SHP77 (cell line): ENCODE measurements around the gene SLFN12L.
"Not testable (repeated sequence)": the region's sequence is repeated elsewhere in the genome, so short reads cannot be mapped to it uniquely, and the experiment has no call there.

Experiments
- DNase-seq, 2 experiments: peaks; one replicate each; lab custom pipeline; 2025; lab: John Stamatoyannopoulos, UW

The SLFN12L gene

DNA sequence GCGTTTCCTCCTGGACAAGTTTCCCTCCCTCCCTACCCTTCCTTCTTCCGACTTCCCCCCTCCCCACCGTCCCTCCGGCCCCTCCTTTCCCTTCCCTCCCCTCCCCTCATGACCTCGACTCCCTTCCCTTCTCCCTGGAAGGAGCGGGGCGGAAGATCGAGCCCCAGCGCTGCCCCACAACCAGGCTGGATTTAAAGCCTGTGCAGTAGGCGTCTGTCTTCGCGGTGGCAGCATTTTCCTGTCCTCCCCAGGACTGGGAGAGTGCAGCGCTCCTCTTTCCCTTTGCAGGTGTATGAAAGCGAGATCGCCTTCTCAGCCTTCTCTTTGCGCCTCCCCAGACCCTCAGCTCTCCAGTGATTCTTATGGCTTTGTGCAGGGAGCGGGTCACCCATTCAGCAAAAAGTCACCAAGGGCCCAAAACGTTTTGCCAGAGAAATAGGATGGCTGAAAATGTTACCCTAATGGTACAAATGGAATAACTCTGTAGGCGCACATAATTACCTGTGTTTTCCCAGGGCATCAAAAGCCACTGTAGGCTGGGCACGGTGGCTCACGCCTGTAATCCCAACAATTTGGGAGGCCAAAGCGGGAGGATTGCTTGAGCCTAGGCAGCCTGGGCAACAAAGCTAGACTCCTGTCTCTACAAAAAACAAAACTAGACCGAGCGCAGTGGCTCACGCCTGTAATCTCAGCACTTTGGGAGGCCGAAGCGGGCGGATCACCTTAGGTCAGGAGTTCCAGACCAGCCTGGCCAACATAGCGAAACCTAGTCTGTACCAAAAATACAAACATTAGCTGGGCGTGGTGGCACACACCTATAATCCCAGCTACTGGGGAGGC, 40.8 kb downstream of the SLFN12L start:
- DNase-seq: no peak

DNA sequence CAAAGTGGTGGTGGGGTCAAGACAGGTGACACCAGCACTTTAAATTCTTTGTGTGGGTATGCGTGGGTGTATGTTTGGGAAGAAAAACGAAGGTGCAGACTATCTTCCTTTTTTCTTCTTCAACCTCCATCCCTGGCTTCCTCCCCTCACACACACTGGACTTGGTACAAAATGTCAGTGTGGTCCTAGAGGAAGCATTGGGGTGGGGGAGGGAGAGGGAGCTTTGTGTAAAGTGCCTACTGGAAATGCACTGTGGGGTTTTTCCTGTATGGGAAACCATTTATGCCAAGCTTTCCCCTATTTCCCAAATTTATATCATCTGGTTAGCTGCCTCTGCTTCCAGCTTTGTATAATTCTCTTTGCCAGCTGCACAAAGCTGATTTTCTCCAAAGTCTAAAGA, 44.4 kb downstream of the SLFN12L start:
- DNase-seq: no peak

DNA sequence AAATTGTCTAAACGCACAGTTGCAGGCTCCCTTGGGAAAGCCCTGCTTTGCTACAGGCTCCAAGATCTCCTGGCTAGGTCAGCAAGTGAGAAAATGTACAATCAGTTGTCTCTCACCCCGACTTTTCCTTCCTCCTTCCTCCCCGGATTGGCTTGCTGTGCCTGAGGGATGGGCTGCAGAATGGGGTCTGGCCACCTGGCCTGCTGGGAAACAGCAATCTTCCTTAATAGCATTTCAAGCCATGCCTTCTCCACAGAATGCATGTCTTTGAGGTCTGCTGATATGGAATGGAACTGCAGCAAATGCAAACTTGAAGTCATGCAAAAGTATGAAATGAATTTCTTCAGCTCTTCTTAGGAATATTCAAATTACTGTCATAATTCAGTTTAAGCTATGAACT, 46.1 kb downstream of the SLFN12L start:
- no peak for DNase-seq

DNA sequence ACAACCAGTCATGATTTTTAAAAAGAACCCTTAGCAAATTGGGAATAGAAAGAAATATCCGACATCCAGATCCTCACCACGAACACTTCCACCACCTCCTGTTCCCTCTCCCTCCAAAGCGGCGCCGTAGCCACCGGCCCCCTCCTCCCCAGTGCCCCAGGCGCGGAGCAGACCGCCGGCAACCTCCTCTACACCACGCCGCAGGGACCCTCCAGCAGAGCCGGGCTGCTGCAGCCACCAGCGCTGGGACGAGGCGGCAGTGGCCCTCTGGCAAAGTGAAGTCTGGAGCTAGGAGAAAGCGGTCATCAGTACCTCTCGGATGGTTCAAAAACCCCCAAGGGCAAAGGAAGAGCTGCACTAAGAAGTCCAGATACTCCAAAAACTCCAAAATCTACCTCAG, 47.5 kb downstream of the SLFN12L start:
- DNase-seq: no peak

DNA sequence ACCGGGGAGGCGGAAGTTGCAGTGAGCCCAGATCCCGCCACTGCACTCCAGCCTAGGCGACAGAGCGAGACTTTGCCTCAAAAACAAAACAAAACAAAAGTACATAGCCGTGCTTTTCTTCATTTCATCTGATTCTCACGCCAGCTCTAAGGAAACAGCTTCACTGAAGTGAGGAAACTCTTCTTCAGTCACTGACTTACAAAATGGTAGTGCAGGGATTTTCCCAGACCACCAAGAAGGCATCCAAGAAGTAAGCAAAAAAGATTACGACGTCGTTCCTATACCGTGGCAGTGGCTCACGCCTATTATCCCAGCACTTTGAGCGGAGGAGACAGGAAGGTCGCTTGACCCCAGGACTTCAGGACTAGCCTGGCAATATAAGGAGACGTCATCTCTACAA, 48.5 kb downstream of the SLFN12L start:
- no peak for DNase-seq

DNA sequence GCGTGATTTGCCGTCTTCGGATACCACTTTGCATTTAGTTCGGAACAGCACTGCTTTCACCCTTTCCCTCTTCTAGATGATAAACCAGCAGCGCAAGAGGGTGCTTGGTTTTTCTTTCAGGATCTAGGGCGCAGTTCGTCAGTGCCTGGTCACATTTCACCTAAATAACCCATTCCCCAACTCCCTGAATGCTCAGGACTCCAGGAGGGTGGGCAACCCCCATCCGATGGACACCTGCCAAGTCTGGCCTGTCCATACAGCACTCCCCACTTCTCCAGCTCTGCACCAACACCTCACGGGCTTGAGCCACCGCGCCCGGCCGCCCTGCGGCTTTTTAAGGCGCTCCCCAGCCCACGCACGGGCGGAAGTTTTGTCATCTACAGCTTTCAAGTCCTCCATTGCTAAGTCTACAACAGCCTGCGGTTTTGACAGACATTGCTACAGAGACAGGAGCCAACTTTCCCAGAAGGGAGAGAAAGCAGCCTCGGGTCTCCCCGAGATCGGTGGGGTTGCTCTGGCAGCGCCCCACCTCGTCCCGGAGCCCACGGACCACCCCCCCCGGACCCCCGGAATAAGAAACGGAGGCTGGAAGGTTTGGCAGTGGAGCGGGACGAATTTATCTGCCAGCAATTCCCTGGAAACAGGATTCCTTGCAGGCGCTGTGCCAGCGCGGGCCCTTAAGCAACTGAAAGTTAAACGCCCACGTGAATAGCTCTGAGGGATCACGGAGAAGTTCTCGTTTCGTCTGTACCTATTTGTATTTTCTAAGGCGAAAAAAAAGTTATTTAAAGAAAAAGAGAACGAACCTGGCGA, 50.4 kb downstream of the SLFN12L start:
- no peak for DNase-seq

DNA sequence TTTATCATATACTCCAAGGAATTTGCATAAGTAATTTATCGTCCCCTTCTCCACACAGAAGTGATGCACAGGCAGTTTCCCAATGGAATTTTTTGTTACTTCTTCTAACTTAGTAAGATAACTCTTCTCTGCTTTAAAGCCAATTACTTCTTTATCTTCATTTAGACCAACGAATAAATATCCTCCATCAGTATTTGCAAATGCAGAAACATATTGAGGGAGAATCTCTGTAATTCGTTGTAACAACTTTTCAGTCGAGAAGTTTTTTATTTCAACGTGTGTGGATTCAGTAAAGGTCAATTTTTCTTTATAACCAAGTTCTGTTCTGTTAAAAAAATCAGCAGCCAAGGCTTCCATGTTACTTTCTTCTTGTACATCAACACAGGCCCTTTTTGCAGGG, 58.2 kb downstream of the SLFN12L start:
- DNase-seq: no peak

DNA sequence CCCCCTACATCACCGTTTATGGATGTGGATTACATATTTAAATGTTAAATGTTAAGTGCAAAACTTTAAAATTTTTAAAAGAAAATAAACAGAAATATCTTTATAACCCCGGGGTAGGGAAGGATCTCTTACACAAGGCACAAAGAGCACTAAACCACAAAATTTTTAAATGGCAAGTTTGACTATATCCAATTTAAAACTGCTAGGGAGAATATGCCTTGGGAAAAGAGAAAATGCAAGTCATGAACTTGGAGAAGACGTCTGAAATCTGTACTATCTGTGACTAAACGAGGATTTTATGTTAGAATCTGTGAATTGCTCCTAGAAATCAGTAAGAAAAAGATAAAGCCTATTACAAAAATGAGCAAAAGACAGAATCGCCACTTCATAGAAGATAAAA, 60.2 kb downstream of the SLFN12L start:
- no peak for DNase-seq

DNA sequence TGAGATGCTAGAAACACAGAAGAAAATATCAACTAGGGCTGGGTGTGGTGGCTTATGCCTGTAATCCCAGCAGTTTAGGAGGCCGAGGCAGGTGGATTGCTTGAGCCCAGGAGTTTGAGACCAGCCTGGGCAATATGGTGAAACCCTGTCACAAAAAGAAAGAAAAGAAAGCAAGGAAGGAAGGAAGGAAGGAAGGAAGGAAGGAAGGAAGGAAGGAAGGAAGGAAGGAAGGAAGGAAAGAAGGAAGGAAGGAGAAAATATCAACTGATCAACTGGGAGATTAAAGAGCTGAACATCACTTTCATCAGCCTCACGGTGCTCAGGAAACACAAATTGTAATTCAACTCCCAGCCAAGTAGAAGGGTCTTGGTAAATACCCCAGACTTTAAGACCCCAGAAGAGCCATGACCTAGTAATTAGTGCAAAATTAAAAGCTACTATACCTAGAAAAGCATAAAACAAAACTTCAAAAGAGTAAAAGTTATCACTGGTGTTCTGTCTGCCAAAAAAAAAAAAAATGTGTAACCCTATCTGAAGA, 61.1 kb downstream of the SLFN12L start:
- DNase-seq: no peak

DNA sequence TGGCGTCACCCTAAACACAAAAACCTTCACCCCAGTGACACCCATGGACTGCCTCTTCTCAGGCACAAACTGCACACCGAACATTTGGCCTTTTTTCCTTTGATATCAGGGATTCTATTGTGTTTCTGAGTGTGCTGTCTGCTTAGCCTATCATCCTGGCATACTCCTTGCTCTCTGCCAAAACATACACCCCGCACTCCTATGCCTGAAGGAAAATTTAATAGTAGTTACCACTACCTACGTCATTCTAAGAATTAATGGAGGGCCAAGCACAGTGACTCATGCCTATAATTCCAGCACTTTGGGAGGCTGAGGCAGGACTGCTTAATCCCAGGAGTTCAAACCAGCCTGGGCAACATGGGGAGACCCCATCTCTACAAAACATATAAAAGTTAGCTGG, 69.0 kb downstream of the SLFN12L start:
- no peak for DNase-seq

DNA sequence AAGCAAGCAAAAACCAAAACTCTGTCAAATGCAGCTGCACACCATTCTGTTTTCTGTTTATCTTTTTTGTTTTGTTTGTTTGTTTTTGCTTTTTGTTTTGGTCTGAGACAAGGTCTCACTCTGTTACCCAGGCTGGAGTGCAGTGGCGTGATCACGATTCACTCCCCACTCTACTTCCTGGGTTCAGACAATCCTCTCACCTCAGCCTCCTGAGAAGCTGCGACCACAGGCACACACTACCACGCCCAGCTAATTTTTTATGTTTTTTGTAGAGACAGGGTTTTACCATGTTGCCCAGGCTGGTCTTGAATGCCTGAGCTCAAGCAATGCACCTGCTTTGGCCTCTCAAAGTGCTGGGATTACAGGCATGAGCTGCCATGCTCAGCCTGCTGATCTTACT, 69.7 kb downstream of the SLFN12L start:
- DNase-seq: no peak

DNA sequence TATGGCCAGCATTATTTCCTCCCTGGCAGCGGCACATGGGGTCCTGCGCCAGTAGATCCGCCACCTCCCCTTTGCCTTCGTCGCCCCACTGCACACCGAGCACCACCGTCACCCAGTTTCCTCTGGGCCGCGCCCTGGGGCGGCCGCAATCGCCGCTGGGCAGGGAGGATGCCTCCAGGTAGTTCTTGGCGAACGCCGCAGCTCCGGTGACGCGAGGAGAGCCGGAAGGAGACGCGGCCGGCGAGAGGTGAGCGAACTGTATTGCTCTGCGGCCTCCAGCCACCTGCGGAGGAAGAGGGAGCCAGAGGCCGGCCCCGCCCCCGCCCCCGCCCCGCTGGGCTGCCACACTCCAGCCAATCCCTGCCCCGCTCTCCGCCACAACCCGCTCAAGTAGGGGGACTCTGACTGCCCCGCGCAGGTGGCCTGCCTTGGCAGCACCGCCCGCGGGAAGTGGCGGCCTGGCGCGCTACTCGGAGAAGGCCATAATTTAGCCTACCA, 77.1 kb downstream of the SLFN12L start:
- no peak for DNase-seq

DNA sequence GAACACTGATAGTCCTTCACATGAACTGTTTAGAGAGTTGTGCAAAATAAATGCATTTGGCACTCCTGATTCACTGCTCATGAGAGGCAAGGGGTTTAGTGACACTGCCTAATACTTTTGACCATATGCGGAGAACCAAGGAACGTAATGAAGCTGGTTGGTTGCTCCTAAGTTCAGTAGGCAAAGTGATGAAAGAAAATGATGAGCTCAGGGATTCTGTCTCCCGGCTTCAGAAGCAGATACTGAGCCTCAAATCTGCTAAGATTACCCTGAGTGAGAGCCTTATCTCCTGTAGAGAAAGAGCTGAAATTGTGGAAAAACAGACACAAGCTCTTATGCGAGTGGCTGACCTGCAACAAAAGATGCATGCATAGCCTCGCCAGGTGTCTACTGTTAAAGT, 83.4 kb downstream of the SLFN12L start:
- not testable (repeated sequence) for DNase-seq

DNA sequence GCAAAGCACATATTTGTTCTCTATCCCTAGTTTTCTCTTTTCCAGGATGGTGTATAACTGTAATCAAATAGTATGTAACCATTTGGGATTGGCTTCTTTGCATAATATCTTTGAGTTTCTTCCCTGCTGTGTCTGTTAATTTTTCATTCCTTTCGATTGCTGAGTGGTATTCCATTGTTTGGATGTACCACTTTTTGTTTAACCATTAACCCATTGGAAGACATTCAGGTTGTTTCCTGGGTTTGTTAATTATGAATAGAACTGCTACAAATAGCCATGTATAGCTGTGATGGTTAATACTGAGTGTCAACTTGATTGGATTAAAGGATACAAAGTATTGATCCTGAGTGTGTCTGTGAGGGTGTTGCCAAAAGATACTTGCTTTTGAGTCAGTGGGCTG, 84.3 kb downstream of the SLFN12L start:
- DNase-seq: no peak

DNA sequence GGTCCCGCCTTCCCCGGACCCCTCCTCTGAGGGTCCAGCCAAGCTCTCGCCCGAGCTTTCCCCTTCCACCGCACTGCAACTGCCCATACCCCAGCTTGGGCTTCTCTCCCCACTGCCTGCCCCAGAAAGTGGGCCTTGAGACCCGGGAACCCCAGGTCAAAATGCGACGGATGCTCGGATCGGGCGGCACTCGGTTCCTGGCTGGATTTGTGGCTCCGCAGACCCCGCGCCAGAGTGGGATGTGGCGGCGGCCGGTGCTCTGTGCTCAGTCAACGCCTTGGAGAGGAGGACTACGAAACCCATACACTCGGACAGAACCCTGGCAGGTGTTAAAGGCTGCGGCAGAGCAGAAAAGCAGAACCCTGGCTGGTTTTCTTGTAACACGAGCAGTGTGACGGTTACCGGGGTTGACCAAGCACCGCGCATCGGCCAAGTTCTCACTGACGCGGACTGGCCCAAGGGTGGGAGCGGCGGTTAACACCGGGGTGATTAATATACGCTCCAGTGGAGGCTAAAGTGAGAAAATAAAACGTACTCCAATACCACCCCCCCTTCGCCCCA, 88.0 kb downstream of the SLFN12L start:
- no peak for DNase-seq

DNA sequence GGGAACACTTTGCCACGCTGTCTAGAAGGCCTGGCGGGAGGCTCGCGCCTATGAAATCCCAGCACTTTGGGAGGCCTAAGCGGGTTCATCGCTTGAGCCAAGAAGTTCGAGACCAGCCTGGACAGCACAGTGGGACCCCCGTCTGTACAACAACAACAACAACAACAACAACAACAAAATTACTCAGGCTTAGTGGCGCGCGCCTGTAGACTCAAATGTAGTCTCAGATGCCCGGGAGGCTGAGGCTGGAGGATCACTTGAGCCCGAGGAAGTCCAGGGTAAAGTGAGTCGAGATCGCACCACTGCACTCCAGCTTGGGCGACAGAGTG, 88.6 kb downstream of the SLFN12L start:
- DNase-seq: no peak

DNA sequence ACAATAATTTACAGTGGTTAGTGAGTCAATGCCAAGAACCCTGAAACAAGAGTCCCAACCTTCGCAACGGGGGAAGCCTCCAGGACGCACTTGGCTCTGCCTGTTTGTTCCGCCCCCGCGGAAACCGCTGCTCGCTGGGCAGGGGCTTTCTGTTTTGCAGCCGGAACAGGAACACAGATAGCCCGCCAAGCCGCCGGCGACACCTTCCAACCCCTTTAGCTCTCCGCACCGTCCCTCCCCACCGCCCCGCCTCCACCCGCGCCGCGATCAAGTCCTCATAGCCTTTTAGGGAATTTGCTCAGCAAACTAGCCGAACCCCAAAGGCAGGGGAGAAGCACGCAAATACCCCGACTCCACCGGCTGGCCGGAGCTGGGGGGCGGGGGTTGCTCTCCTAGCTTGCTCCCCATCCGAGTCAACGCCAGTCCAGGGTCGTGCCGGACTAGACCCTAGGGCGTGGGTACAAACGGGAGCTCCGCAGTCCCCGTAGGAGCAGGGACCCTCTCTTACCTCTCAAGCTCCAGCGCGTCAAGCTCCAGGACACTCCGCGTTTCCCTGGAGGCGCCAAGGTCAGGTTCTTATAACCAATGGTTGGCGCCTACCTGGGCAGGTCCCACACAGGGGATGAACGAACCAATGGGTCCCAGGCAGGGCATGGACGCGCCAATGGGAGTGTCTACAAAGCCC, 89.1 kb downstream of the SLFN12L start, which contains the start of gene SLFN13:
SLFN13 (minus strand) TSS at position 553 of the 685 bp plus-strand sequence. CDS start 3,086 bp downstream, outside the sequence.
- DNase-seq: no peak

DNA sequence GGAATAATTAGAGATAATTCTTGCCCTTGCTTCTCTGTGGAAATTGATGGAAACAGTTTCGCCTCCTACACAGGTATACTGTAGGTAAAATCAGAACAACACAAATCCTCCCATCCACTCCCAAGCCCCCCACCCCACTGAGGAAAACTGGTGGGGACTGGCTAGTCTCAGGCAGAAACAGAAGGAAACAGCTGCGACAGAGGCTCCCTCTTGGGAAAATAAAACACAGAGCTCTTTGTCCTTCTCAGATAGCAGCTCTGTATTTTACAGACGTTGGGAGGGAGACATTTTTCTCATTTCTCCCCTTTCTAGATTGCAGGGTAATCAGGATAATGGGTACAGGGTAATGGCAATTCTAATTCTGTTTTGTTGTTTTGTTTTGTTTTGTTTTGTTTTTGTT, 90.0 kb downstream of the SLFN12L start:
- DNase-seq: no peak

DNA sequence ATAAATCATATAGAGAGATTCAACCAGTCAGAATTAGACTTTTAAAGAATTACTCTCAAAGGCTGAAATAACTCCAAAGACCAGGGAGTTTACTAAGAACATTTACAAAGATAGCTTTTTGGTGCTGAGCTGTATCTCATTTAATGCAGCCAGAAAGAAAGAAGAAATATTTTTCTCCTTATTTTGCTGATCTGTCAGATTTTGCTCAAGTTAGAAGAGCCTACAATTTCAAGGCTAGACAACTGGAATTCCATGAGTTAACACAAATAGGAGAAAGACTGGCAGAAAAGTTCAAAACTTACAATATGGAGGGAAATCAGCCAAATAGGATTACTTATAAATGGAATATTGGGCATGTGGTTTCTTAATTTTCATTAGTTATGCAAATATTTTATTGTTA, 99.0 kb downstream of the SLFN12L start:
- no peak for DNase-seq

DNA sequence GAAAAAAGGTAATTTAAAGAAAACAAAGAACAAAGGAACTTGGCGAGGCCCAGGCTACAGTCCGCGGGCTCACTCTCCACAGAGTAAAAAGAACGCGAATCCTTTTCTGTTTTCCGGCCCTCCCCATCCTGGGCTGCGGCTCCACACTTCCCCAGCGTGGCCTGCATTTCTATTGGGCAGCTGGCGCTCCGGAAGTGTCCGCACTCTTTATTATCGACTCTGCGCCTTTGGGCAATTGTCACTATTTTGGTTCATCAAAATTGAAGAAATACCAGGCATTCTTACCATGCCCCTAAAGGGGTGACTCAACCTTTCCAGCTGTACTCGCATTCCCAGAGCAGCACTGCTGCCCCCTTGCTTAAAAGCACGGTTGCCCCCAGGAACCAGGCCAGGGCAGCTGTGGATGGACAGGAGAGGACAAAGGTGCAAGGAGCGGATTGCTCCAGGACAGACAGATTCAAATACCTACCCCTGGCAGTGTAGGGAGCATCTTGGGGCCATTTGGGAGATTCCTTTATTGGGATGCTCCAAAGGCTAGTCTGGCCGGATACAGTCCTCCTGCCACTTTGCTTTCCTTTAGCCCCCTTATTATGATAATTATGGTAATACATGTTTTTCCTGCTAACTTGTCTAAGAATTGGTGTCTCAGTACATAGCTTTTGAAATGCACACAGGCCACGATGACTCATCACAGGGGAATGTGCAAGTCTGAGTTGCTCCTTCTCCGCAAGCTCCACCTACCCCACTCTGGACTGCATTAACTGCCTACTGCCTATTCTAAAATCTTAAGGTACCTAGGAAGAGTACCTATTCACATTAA, 104.2 kb downstream of the SLFN12L start:
- no peak for DNase-seq
